HCT116 (cell line): ENCODE results near the gene EPS8L2. TPM values are rescaled to one million over a fixed set of nuclear protein-coding genes. Genes with fewer than 3 reads are reported as not detected.

Experiments
- ATAC-seq: fragments of 200-7000 bp; cut with Tn5 transposase; 2 replicates; pipeline ENCODE4 v1.9.1; 2020; ENCODE audit warnings: mild to moderate bottlenecking, moderate library complexity
- BruUV-seq: library from RNA; stranded (reverse); fragments of 400-500 nt; replicated peaks from 2 replicates; lab custom pipeline; 2021; lab: Mats Ljungman, UMichigan
- CTCF ChIA-PET: fragments of 300-600 bp; sonication (Branson Sonifier 250); formaldehyde crosslinking; loops from one replicate; lab custom pipeline; 2021; ENCODE audit warnings: antibody characterized with exemption; lab: Charles Lee
- POLR2A ChIA-PET: fragments of 300-600, 350-600 bp; sonication (Branson Sonifier 250); formaldehyde crosslinking; loops from one replicate; lab custom pipeline; 2021; ENCODE audit warnings: antibody characterized with exemption; lab: Charles Lee
- RAD21 ChIA-PET, 2 experiments: fragments of 300-600 bp; sonication (Branson Sonifier 250); formaldehyde crosslinking; loops; one replicate each; lab custom pipeline; 2023; ENCODE audit warnings: low total read pairs in 2 of 2; ENCODE audit not compliant: uncharacterized antibody in 2 of 2, unreplicated experiment in 2 of 2, low non-redundant PET in 1 of 2; lab: Charles Lee
- DNase-seq: peaks from one replicate; pipeline ENCODE4 v3.0.0-alpha.2; 2010; ENCODE audit warnings: low read depth, low spot score
- H2AFZ ChIP-seq: fragments of 200-600 bp; shearing (Covaris generic), sonication (generic); 2 replicates; pipeline ENCODE4 v1.6.1; 2017; ENCODE audit warnings: low read depth, mixed run types, mixed read lengths, antibody characterized with exemption, low read length; ENCODE audit not compliant: poor library complexity, severe bottlenecking
- H3K27ac ChIP-seq: 2 replicates; pipeline ENCODE4 v1.5.1; 2012; ENCODE audit warnings: low read depth, low read length
- H3K27me3 ChIP-seq: fragments of 200-600 bp; sonication (generic); 2 replicates; pipeline ENCODE4 v1.6.1; 2016; ENCODE audit warnings: mixed run types, low read length, mixed read lengths; ENCODE audit not compliant: insufficient read depth
- H3K36me3 ChIP-seq, 2 experiments: fragments of 200-500 bp in 1 of 2; fragments of 200-600 bp in 1 of 2; sonication (Bioruptor generic) in 1 of 2; sonication (generic) in 1 of 2; 2 replicates each; pipeline versions ENCODE4 v1.5.1 to v1.6.1; 2014 to 2016; ENCODE audit warnings: low read length in 2 of 2, inconsistent platforms in 1 of 2, mixed read lengths in 1 of 2, mixed run types in 1 of 2; ENCODE audit not compliant: insufficient read depth in 2 of 2, control insufficient read depth in 1 of 2
- H3K4me1 ChIP-seq, 2 experiments: fragments of 200-600 bp in 1 of 2; sonication (generic) in 1 of 2; 2 replicates each; pipeline versions ENCODE4 v1.5.1 to v1.6.1; 2012 to 2017; ENCODE audit warnings: low read length in 2 of 2, inconsistent platforms in 1 of 2, mild to moderate bottlenecking in 1 of 2, mixed read lengths in 1 of 2, mixed run types in 1 of 2, moderate library complexity in 1 of 2; ENCODE audit not compliant: insufficient read depth in 2 of 2, control insufficient read depth in 1 of 2
- H3K4me2 ChIP-seq: fragments of 200-600 bp; sonication (generic); 2 replicates; pipeline ENCODE4 v1.6.1; 2017; ENCODE audit warnings: mixed run types, low read length, mixed read lengths
- H3K4me3 ChIP-seq, 2 experiments: fragments of 200-600 bp in 1 of 2; sonication (generic) in 1 of 2; replicated peaks in 1 of 2; 2 replicates each; pipeline ENCODE4 v1.5.1; 2011 to 2016; ENCODE audit warnings: low read length in 2 of 2, control low read depth in 1 of 2, low read depth in 1 of 2, mild to moderate bottlenecking in 1 of 2, mixed read lengths in 1 of 2, mixed run types in 1 of 2
- H3K79me2 ChIP-seq: fragments of 200-600 bp; sonication (generic); 2 replicates; pipeline ENCODE4 v1.6.1; 2017; ENCODE audit warnings: mild to moderate bottlenecking, mixed run types, low read length, moderate library complexity, mixed read lengths; ENCODE audit not compliant: insufficient read depth
- H3K9ac ChIP-seq: fragments of 200-600 bp; sonication (generic); 2 replicates; pipeline ENCODE4 v1.6.1; 2016; ENCODE audit warnings: low read length, mixed read lengths
- H3K9me2 ChIP-seq: fragments of 200-600 bp; sonication (generic), shearing (Covaris generic); 2 replicates; pipeline ENCODE4 v1.6.1; 2017; ENCODE audit warnings: mixed run types, mild to moderate bottlenecking, moderate library complexity; ENCODE audit not compliant: insufficient read depth
- H3K9me3 ChIP-seq, 2 experiments: fragments of 200-500 bp in 1 of 2; fragments of 200-600 bp in 1 of 2; sonication (Bioruptor generic) in 1 of 2; sonication (generic) in 1 of 2; 2 replicates each; pipeline ENCODE4 v1.6.1; 2014 to 2017; ENCODE audit warnings: low read length in 2 of 2, mixed read lengths in 2 of 2, inconsistent platforms in 1 of 2, low read depth in 1 of 2, mild to moderate bottlenecking in 1 of 2, mixed run types in 1 of 2, moderate library complexity in 1 of 2; ENCODE audit not compliant: control insufficient read depth in 1 of 2, insufficient read depth in 1 of 2
- H4K20me1 ChIP-seq: fragments of 200-600 bp; sonication (generic), shearing (Covaris generic); 2 replicates; pipeline ENCODE4 v1.6.1; 2017; ENCODE audit warnings: mixed run types, mild to moderate bottlenecking, moderate library complexity; ENCODE audit not compliant: insufficient read depth
- CBX3 ChIP-seq: IDR thresholded peaks from 2 replicates; pipeline ENCODE4 v1.6.1; 2012; ENCODE audit warnings: low read depth
- CEBPB ChIP-seq: IDR thresholded peaks from 2 replicates; pipeline ENCODE4 v1.6.1; 2012; ENCODE audit warnings: low read depth
- EZH2phosphoT487 ChIP-seq: fragments of 200-600 bp; IDR thresholded peaks from 2 replicates; pipeline ENCODE4 v1.6.1; 2018; ENCODE audit warnings: antibody characterized with exemption, borderline replicate concordance
- POLR2A ChIP-seq: IDR thresholded peaks from 2 replicates; pipeline ENCODE4 v1.7.0; 2011; ENCODE audit warnings: borderline replicate concordance; ENCODE audit not compliant: insufficient read depth, insufficient read length; ENCODE audit errors: extremely low read depth
- SRF ChIP-seq: IDR thresholded peaks from 2 replicates; pipeline ENCODE4 v1.6.1; 2012; ENCODE audit warnings: low read depth
- TCF7L2 ChIP-seq: IDR thresholded peaks from 2 replicates; pipeline ENCODE4 v1.7.0; 2011; ENCODE audit warnings: borderline replicate concordance, inconsistent platforms; ENCODE audit not compliant: insufficient read depth, insufficient read length; ENCODE audit errors: extremely low read depth
- intact Hi-C: fragments of 100-400 bp; cut with micrococcal nuclease; formaldehyde crosslinking; loops from 2 replicates; pipeline ENCODE4 v1.10.0; 2022
- total RNA-seq: library from RNA; stranded (reverse); gene quantifications from one replicate; pipeline ENCODE4 v1.2.1, GENCODE V29; 2021; ENCODE audit not compliant: unreplicated experiment

Gene EPS8L2
- total RNA-seq, 1 experiment from 2014 or later: 157 TPM

- H3K9me3 ChIP-seq: no peaks in the 10 kb centered on the region
- BruUV-seq: no TSS peak
- peaks cover 17 to 29% of the 10 kb centered on the region in 2 experiments for H3K36me3 ChIP-seq
- no peak overlapping the region for H3K4me3 ChIP-seq
- no peak overlapping the region for H3K4me2 ChIP-seq
- H3K27ac ChIP-seq: no peak overlapping the region; the same call in 1 of the 2 replicates
- ChIA-PET CTCF (no interaction called here), POLR2A (no interaction called here), RAD21 (no interaction called here)
- H3K9ac ChIP-seq: no peak overlapping the region
- H3K4me1 ChIP-seq: no peaks in the 10 kb centered on the region
- no peaks in the 10 kb centered on the region for H4K20me1 ChIP-seq
- H3K9me2 ChIP-seq: no peaks in the 10 kb centered on the region
- TF ChIP-seq CBX3: no peak
- no peak for TF ChIP-seq TCF7L2
- no peak for TF ChIP-seq SRF
- no peaks in the 10 kb centered on the region for H3K27me3 ChIP-seq
- H3K79me2 ChIP-seq: peaks cover 2% of the 10 kb centered on the region; the same call in 1 of the 2 replicates
- intact Hi-C loops: no loop called here
- ATAC-seq: no peak
- no peak for DNase-seq
- H2AFZ ChIP-seq: no peak overlapping the region
Observed at GRCh38 chr11:686451-687243, 19.4 kb upstream of the EPS8L2 start.

DNA sequence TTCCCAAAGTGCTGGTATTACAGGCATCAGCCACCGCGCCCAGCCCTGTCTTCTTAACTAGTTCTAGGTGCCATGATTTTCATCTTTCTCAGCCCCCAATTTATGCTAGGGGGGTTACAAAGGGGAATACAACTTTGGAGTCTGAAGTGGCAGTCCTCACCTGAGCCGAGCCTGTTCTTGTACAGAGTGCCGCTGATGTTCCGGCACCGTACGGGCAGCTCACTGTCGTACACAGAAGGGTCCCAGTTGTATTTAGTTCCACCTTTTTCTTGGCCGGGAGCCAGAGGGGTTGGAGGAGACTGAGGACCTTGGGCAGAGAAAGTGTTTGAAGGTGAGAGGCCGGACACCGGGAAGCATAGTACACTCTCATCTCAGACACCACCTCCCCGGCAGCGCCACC lies 18.3 kb upstream of the EPS8L2 start:
- ChIA-PET POLR2A (no interaction called here), CTCF (no interaction called here), RAD21 (no interaction called here)
- no peak for TF ChIP-seq EZH2phosphoT487
- no peak for TF ChIP-seq TCF7L2
- TF ChIP-seq CEBPB: no peak
- TF ChIP-seq POLR2A: no peak
- DNase-seq: no peak
- peaks cover 11% of the 10 kb centered on the region for H3K79me2 ChIP-seq
- peaks cover 17 to 29% of the 10 kb centered on the region in 2 experiments for H3K36me3 ChIP-seq
- H3K4me1 ChIP-seq: peaks cover 0 to under 1% of the 10 kb centered on the region in 2 experiments; a peak in 3 of 4 replicates
- no peak overlapping the region for H3K9ac ChIP-seq
- no TSS peak for BruUV-seq
- H3K27me3 ChIP-seq: no peaks in the 10 kb centered on the region
- no peaks in the 10 kb centered on the region for H3K9me3 ChIP-seq
- H4K20me1 ChIP-seq: no peaks in the 10 kb centered on the region
- no peaks in the 10 kb centered on the region for H3K9me2 ChIP-seq
- no peak overlapping the region for H3K4me3 ChIP-seq
- ATAC-seq: no peak
- no peak overlapping the region for H3K27ac ChIP-seq
- no peak overlapping the region for H2AFZ ChIP-seq
- H3K4me2 ChIP-seq: no peak overlapping the region
- intact Hi-C loops: no loop called here
